Stimulated activated CD8-positive, alpha-beta memory T cell treated with anti-CD3 and anti-CD28 coated beads, Interleukin-12 subunit alpha, Interleukin-12 subunit beta, amount 100 ng/mL, for 1 hour (primary cell): ENCODE results near the gene SMOC2.
"Not testable (repeated sequence)": the region's sequence is repeated elsewhere in the genome, so short reads cannot be mapped to it uniquely, and the experiment has no call there.

Experiments
- DNase-seq: peaks from one replicate; pipeline ENCODE4 v3.0.0-alpha.2; 2020; ENCODE audit warnings: low read depth

The SMOC2 gene

GRCh38 chr6:168660400-168660945 is 219.5 kb downstream of the SMOC2 start:
- no peak for DNase-seq

GRCh38 chr6:168662301-168662936 is 221.4 kb downstream of the SMOC2 start:
- DNase-seq, result no peak

- DNase-seq, result no peak
These were observed 222.1 kb downstream of the SMOC2 start for GRCh38 chr6:168663041-168663440.

- no peak for DNase-seq
These were observed 224.0 kb downstream of the SMOC2 start for GRCh38 chr6:168664956-168665355.

GRCh38 chr6:168666170-168666569 is 225.2 kb downstream of the SMOC2 start:
- DNase-seq, result no peak

- no peak for DNase-seq
These were observed 225.9 kb downstream of the SMOC2 start for GRCh38 chr6:168666699-168667427.

- DNase-seq, result no peak
These were observed 226.4 kb downstream of the SMOC2 start for GRCh38 chr6:168667428-168667805.

GRCh38 chr6:168670401-168670985 is 229.5 kb downstream of the SMOC2 start:
- DNase-seq, result no peak

- no peak for DNase-seq
These were observed 230.3 kb downstream of the SMOC2 start for GRCh38 chr6:168671028-168671862.

- DNase-seq, result no peak
These were observed 231.0 kb downstream of the SMOC2 start for GRCh38 chr6:168671863-168672546.

- DNase-seq, result no peak
These were observed 233.6 kb downstream of the SMOC2 start for GRCh38 chr6:168674595-168674994.

GRCh38 chr6:168675375-168675774 is 234.4 kb downstream of the SMOC2 start:
- no peak for DNase-seq

- DNase-seq, result no peak
These were observed 235.1 kb downstream of the SMOC2 start for GRCh38 chr6:168675933-168676551.

GRCh38 chr6:168676552-168677322 is 235.8 kb downstream of the SMOC2 start:
- no peak for DNase-seq

GRCh38 chr6:168677323-168677781 is 236.4 kb downstream of the SMOC2 start:
- DNase-seq, result not testable (repeated sequence)

GRCh38 chr6:168678077-168678476 is 237.1 kb downstream of the SMOC2 start:
- no peak for DNase-seq

GRCh38 chr6:168678588-168678987 is 237.6 kb downstream of the SMOC2 start:
- no peak for DNase-seq

GRCh38 chr6:168681748-168682147 is 240.8 kb downstream of the SMOC2 start:
- DNase-seq, result no peak

GRCh38 chr6:168683621-168684020 is 242.6 kb downstream of the SMOC2 start:
- no peak for DNase-seq

GRCh38 chr6:168684471-168684870 is 243.5 kb downstream of the SMOC2 start:
- DNase-seq, result no peak
